ENCODE results near the gene KCNQ2.

Gene KCNQ2

GRCh38 chr20:63409066-63409833 is 63.2 kb downstream of the KCNQ2 start:
- Histone ChIP-seq H3K4me3 (no peak overlapping the region), H3K27ac (no peak overlapping the region)

GRCh38 chr20:63408684-63409046 is 63.8 kb downstream of the KCNQ2 start:
- Histone ChIP-seq H3K27ac (no peak overlapping the region), H3K4me3 (no peak overlapping the region)

DNA sequence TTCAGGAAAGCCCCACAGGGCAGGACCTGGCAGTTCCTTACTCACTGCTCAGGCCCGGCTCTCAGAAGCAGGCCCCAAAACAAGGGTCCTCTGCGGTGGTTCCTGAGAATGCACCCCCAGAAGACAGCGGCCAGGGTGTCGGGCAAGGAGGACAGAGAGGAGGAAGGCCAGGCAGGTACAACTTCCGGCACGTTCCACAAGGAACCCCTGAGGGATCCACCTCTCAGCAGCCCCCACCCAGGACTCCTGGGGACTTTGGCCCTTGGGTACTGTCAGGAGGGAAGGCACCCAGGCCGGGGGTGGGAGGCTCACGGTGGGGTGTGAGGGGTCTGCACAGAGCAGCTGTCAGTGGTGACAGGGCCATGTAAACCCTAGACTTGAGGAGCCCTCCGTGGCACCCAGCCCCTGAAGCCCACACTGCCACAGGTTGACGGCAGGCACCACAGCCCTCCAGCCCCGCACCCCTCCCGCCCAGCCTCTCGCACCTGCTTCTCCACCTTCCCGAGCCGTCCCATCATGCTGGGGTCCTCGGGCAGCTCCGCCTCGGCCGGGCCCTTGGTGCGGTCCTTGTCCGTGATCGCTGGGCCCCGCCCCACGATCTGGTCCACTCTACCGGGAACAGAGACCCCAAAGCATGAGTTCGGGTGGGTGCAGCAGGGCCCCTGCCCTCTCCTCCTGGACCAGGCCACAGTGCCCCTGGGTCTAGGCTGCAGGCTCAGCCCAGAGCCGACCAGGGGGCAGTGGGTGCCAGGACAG is 64.3 kb downstream of the KCNQ2 start:
- Histone ChIP-seq H3K27ac (no peak overlapping the region), H3K4me3 (no peak overlapping the region)

GRCh38 chr20:63406617-63407245 is 65.7 kb downstream of the KCNQ2 start:
- Histone ChIP-seq H3K4me3 (no peak overlapping the region), H3K27ac (no peak overlapping the region)

GRCh38 chr20:63406011-63406410 is 66.4 kb downstream of the KCNQ2 start:
- no peak overlapping the region for H3K4me3 ChIP-seq

GRCh38 chr20:63405102-63405730 is 67.2 kb downstream of the KCNQ2 start:
- Histone ChIP-seq H3K4me3 (no peak overlapping the region), H3K27ac (no peak overlapping the region)

More at GRCh38 chr20:63406011-63406410, 66.4 kb downstream of the KCNQ2 start:
- H3K27ac ChIP-seq = no peak overlapping the region

- H3K27ac ChIP-seq = no peak overlapping the region
- H3K4me3 ChIP-seq = no peak overlapping the region
Observed at GRCh38 chr20:63404129-63405085, 68.0 kb downstream of the KCNQ2 start.

DNA sequence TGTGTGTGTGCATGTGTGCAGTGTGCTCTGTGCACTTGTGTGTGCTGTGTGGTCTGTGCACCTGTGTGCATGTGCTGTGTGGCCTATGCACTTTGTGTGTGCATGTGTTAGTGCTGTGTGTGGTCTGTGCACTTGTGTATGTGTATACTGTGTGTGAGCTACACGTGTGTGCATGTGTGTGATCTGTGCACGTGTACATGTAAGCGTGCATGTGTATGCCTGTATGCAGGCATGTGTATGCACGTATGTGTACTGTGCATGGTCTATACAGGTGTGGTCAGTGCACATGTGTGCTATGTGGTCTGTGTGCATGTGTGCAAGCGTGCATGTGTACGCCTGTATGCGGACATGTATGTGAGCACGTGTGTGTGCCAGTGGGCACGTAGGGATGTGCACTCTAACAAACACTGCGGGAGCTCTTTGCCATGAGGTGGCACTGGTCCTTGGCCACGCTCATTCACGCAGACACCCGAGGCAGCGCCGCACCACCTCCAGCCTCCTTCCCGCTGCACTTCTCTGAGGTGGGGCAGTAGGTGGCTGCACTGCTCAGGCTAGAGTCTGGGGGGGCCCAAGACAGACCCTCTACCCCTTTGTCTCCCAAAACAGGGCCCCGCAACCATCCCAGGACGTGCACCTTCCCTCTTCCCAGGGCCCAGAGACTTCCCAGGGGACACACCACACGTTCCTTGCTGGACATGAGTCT is 68.9 kb downstream of the KCNQ2 start:
- no peak overlapping the region for H3K27ac ChIP-seq

DNA sequence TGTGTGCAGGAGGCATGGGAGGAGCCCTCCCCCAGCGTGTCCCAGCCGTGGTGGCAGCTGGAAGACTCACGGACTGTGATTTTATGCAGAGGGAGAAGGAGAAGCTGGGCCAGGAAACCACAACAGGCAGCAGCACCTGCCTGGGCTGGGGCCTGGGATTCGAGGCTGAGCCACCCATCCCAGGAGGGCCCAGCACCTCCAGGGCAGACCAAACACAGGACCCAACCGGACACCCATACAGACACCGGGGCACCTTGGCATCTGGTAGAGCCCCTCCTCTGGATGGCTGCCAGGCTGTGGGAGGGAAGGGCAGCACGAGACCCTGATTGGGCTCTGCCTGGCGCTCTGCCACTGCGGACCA is 69.6 kb downstream of the KCNQ2 start:
- Histone ChIP-seq H3K27ac (no peak overlapping the region), H3K4me3 (no peak overlapping the region)

More for the DNA sequence above, 68.9 kb downstream of the KCNQ2 start:
- H3K4me3 ChIP-seq = no peak overlapping the region

DNA sequence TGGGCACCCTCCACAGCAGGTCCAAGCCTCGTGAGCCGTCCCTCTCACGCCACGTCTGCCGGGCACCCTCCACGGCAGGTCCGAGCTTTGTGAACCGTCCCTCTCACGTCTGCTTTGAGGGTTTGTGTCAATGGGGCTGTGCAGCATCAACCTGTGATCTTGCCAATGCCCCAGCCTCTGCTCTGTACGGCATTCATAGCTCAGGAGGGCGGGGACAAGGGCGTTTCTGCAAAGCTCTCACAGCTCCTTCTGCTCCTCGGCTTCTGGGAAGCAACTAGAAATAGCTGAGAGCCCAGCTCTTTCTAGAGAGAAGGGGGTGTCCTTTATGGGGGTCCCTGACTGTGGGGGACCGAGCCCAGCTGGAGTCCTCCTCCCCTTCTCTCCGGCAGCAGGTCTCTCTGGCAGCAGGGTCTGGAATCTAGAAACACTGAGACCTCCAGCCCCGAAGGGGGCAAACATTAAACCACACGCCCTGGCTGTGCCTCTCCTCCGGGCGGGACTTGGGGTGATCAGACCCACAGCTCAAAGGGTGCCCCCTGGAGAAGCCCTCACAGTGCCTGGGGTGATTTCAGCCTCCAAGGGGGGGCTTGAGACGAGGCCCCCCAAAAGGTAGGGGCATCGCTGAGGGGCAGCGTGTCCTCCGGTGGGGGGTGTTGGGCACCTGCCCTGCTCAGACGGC is 70.1 kb downstream of the KCNQ2 start:
- no peak overlapping the region for H3K27ac ChIP-seq
- H3K4me3 ChIP-seq = no peak overlapping the region

GRCh38 chr20:63401384-63402110 is 70.9 kb downstream of the KCNQ2 start:
- no peak overlapping the region for H3K27ac ChIP-seq
- no peak overlapping the region for H3K4me3 ChIP-seq

- no peak overlapping the region for H3K27ac ChIP-seq
- H3K4me3 ChIP-seq = no peak overlapping the region
Observed at GRCh38 chr20:63400486-63401210, 71.8 kb downstream of the KCNQ2 start.

- Histone ChIP-seq H3K27ac (no peak overlapping the region), H3K4me3 (no peak overlapping the region)
Observed at GRCh38 chr20:63399596-63400375, 72.7 kb downstream of the KCNQ2 start.

- H3K27ac ChIP-seq = no peak overlapping the region
- H3K4me3 ChIP-seq = no peak overlapping the region
Observed at GRCh38 chr20:63398744-63399514, 73.5 kb downstream of the KCNQ2 start.

- no peak overlapping the region for H3K27ac ChIP-seq
- H3K4me3 ChIP-seq = no peak overlapping the region
Observed at GRCh38 chr20:63397946-63398450, 74.5 kb downstream of the KCNQ2 start.
